Prostate gland (tissue), 2 donors: Measurements from ENCODE around the gene PGGHG.

Experiments used
- CTCF ChIP-seq, 4 experiments: fragments of 200-600 bp in 2 of 4; fragments of 450-650 bp in 2 of 4; sonication (generic) in 2 of 4; IDR thresholded peaks; 1 replicate in 3 of 4; 2 replicates in 1 of 4; pipeline ENCODE4 v1.5.1; 2016 to 2019; ENCODE audit warnings: antibody characterized with exemption in 4 of 4, mild to moderate bottlenecking in 2 of 4, moderate library complexity in 2 of 4
- POLR2A ChIP-seq: fragments of 450-650 bp; IDR thresholded peaks from one replicate; pipeline ENCODE4 v1.6.1; 2016; ENCODE audit warnings: antibody characterized with exemption, mild to moderate bottlenecking
- POLR2AphosphoS5 ChIP-seq: sonication (generic); formaldehyde crosslinking; IDR thresholded peaks from one replicate; pipeline ENCODE4 v1.6.1; 2017; ENCODE audit warnings: antibody characterized with exemption

DNA sequence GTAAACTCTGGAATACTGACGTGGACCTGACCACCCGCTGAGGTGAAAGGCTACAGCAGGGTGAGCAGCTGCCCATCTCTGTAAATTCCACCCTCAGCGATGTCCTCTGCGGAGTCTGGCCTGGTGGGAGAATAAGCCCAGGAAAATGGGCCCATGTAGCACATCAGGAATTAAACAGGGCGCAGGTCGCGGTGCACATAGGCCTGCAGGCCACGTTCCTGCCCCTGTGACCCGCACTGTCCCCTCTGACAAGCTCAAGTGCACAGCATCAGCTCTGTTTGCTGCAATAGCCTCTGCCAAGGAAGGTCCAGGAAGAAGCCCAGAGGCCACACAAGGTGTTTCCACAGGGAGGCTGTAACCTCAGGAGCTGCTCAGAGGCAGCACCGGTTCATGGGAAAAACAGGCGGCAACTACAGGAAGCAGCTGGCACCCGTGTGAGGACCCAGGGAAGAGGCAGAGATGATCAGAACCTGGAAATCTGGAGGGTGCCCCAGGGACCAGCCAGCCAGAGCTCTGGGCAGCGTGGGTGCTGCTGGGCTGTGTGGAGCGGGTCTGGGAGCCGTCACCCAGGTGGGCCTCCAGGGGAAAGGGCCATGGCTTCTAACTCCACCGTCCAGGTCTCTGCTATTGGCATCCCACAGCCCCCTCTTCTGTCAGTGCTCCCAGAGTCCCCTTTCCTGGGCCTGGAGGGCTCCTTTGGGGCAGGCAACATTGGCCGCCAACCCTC, 17.9 kb downstream of the PGGHG start:
- no peak for TF ChIP-seq CTCF (IDR thresholded peaks at IDR 0.05)
- no peak for TF ChIP-seq POLR2A
- TF ChIP-seq POLR2AphosphoS5: no peak
